Astrocyte (in vitro differentiated cells and primary cell): ENCODE results near the gene PLEKHM3. TPM values are rescaled to one million over a fixed set of nuclear protein-coding genes. Genes with fewer than 3 reads are reported as not detected.
A peak's percentile ranks its signal among the peaks of the same experiment; 100 is the strongest.

Source experiments
- DNase-seq: peaks from one replicate; pipeline ENCODE4 v3.0.0-alpha.2; 2010; ENCODE audit warnings: low read depth
- FAIRE-seq: peaks from 2 replicates; lab custom pipeline; 2011; peaks lifted over from hg19 to GRCh38; lab: Jason Lieb, UNC
- H2AFZ ChIP-seq: 2 replicates; pipeline ENCODE4 v1.6.0; 2012; ENCODE audit warnings: low read depth, low read length, inconsistent platforms
- H3K27ac ChIP-seq: 2 replicates; pipeline ENCODE4 v1.5.1; 2011; ENCODE audit warnings: low read depth, low read length, inconsistent platforms
- H3K27me3 ChIP-seq: 2 replicates; pipeline ENCODE4 v1.6.0; 2011; ENCODE audit warnings: low read length, inconsistent platforms; ENCODE audit not compliant: insufficient read depth
- H3K36me3 ChIP-seq: 2 replicates; pipeline ENCODE4 v1.5.1; 2011; ENCODE audit warnings: low read length, inconsistent platforms; ENCODE audit not compliant: insufficient read depth
- H3K4me1 ChIP-seq: 2 replicates; pipeline ENCODE4 v1.5.1; 2011; ENCODE audit warnings: low read length, inconsistent platforms; ENCODE audit not compliant: insufficient read depth
- H3K4me2 ChIP-seq: 2 replicates; pipeline ENCODE4 v1.6.0; 2012; ENCODE audit warnings: low read length, inconsistent platforms
- H3K4me3 ChIP-seq: 2 replicates; pipeline ENCODE4 v1.5.1; 2011; ENCODE audit warnings: low read depth, mild to moderate bottlenecking, low read length, inconsistent platforms; ENCODE audit not compliant: insufficient read depth
- H3K79me2 ChIP-seq: 2 replicates; pipeline ENCODE4 v1.6.0; 2012; ENCODE audit warnings: mild to moderate bottlenecking, low read length, inconsistent platforms; ENCODE audit not compliant: insufficient read depth
- H3K9ac ChIP-seq: 2 replicates; pipeline ENCODE4 v1.6.0; 2012; ENCODE audit warnings: mild to moderate bottlenecking, low read length, inconsistent platforms
- H3K9me3 ChIP-seq: 2 replicates; pipeline ENCODE4 v1.5.1; 2012; ENCODE audit warnings: low read depth, mild to moderate bottlenecking, low read length, inconsistent platforms; ENCODE audit not compliant: insufficient read depth
- H4K20me1 ChIP-seq: 2 replicates; pipeline ENCODE4 v1.6.0; 2012; ENCODE audit warnings: low read length, inconsistent platforms; ENCODE audit not compliant: insufficient read depth
- H3K27ac Mint-ChIP-seq: one replicate; pipeline ENCODE4 v1.8.0; 2021; ENCODE audit warnings: mild to moderate bottlenecking, mixed read lengths; ENCODE audit not compliant: unreplicated experiment
- H3K27me3 Mint-ChIP-seq: one replicate; pipeline ENCODE4 v1.8.0; 2021; ENCODE audit warnings: low read depth, mixed read lengths; ENCODE audit not compliant: unreplicated experiment
- H3K36me3 Mint-ChIP-seq: one replicate; pipeline ENCODE4 v1.8.0; 2021; ENCODE audit warnings: low read depth, mixed read lengths; ENCODE audit not compliant: unreplicated experiment
- H3K4me1 Mint-ChIP-seq: one replicate; pipeline ENCODE4 v1.8.0; 2021; ENCODE audit warnings: low read depth, mixed read lengths; ENCODE audit not compliant: unreplicated experiment
- H3K4me3 Mint-ChIP-seq: one replicate; pipeline ENCODE4 v1.8.0; 2021; ENCODE audit warnings: mild to moderate bottlenecking, moderate library complexity, mixed read lengths; ENCODE audit not compliant: unreplicated experiment
- H3K9me3 Mint-ChIP-seq: one replicate; pipeline ENCODE4 v1.8.0; 2021; ENCODE audit warnings: mild to moderate bottlenecking, mixed read lengths; ENCODE audit not compliant: unreplicated experiment
- CTCF ChIP-seq: IDR thresholded peaks from 2 replicates; pipeline ENCODE4 v1.5.1; 2011; ENCODE audit warnings: low read depth, mild to moderate bottlenecking, inconsistent platforms, low read length, moderate library complexity; ENCODE audit not compliant: insufficient read depth
- EZH2 ChIP-seq: IDR thresholded peaks from 2 replicates; pipeline ENCODE4 v1.6.1; 2012; ENCODE audit warnings: mild to moderate bottlenecking, low read length, inconsistent platforms; ENCODE audit not compliant: insufficient read depth
- total RNA-seq: library from RNA; stranded (reverse); gene quantifications from 2 replicates; pipeline ENCODE4 v1.2.1, GENCODE V29; 2021

PLEKHM3 gene
- total RNA-seq, 1 donor from 2014 or later = 9.1 TPM

GRCh38 chr2:207956771-207957170, 68.6 kb downstream of the PLEKHM3 start:
- no peaks in the 10 kb centered on the region for H3K9me3 ChIP-seq
- peaks cover 5% of the 10 kb centered on the region for H3K9me3 Mint-ChIP-seq
- H4K20me1 ChIP-seq = no peaks in the 10 kb centered on the region
- no peak overlapping the region for H3K4me2 ChIP-seq
- DNase-seq (no peak), FAIRE-seq (no peak)
- H3K4me3 ChIP-seq = no peak overlapping the region
- no peak overlapping the region for H3K27ac ChIP-seq
- H3K27ac Mint-ChIP-seq = no peak overlapping the region
- H3K79me2 ChIP-seq = no peaks in the 10 kb centered on the region
- no peaks in the 10 kb centered on the region for H3K36me3 ChIP-seq
- no peaks in the 10 kb centered on the region for H3K4me1 ChIP-seq
- no peak overlapping the region for H3K9ac ChIP-seq
- H3K27me3 ChIP-seq = no peaks in the 10 kb centered on the region
- TF ChIP-seq EZH2 = no peak
- no peak for TF ChIP-seq CTCF
- H3K36me3 Mint-ChIP-seq = peaks cover 4% of the 10 kb centered on the region
- H3K4me3 Mint-ChIP-seq = peak overlapping the region; percentile 20
- H2AFZ ChIP-seq = no peak overlapping the region
- H3K27me3 Mint-ChIP-seq = no peaks in the 10 kb centered on the region
- no peaks in the 10 kb centered on the region for H3K4me1 Mint-ChIP-seq

GRCh38 chr2:207955456-207955855, 69.9 kb downstream of the PLEKHM3 start:
- DNase-seq (no peak), FAIRE-seq (no peak)
- Histone ChIP-seq H3K9ac (no peak overlapping the region), H3K4me2 (no peak overlapping the region), H3K9me3 (no peaks in the 10 kb centered on the region), H3K4me3 (no peak overlapping the region), H3K79me2 (no peaks in the 10 kb centered on the region), H3K36me3 (no peaks in the 10 kb centered on the region), H3K4me1 (no peaks in the 10 kb centered on the region), H2AFZ (no peak overlapping the region), H4K20me1 (no peaks in the 10 kb centered on the region), H3K27me3 (no peaks in the 10 kb centered on the region), H3K27ac (no peak overlapping the region)
- TF ChIP-seq CTCF (no peak), EZH2 (no peak)
- H3K36me3 Mint-ChIP-seq = no peaks in the 10 kb centered on the region
- H3K9me3 Mint-ChIP-seq = no peaks in the 10 kb centered on the region
- no peaks in the 10 kb centered on the region for H3K4me1 Mint-ChIP-seq
- no peak overlapping the region for H3K27ac Mint-ChIP-seq
- no peak overlapping the region for H3K4me3 Mint-ChIP-seq
- no peaks in the 10 kb centered on the region for H3K27me3 Mint-ChIP-seq

GRCh38 chr2:207953354-207953753, 72.0 kb downstream of the PLEKHM3 start:
- Mint-ChIP-seq H3K27ac (no peak overlapping the region), H3K4me3 (no peak overlapping the region), H3K4me1 (no peaks in the 10 kb centered on the region), H3K36me3 (no peaks in the 10 kb centered on the region), H3K27me3 (no peaks in the 10 kb centered on the region), H3K9me3 (no peaks in the 10 kb centered on the region)
- H3K27me3 ChIP-seq = no peaks in the 10 kb centered on the region
- no peak overlapping the region for H2AFZ ChIP-seq
- no peaks in the 10 kb centered on the region for H3K79me2 ChIP-seq
- H3K4me1 ChIP-seq = no peaks in the 10 kb centered on the region
- H3K4me3 ChIP-seq = no peak overlapping the region
- no peak for TF ChIP-seq CTCF
- TF ChIP-seq EZH2 = no peak
- H3K36me3 ChIP-seq = no peaks in the 10 kb centered on the region
- H3K4me2 ChIP-seq = no peak overlapping the region
- no peak for DNase-seq
- H3K9ac ChIP-seq = no peak overlapping the region
- no peak for FAIRE-seq
- no peaks in the 10 kb centered on the region for H3K9me3 ChIP-seq
- H4K20me1 ChIP-seq = peaks cover 6% of the 10 kb centered on the region
- no peak overlapping the region for H3K27ac ChIP-seq
